Lower lobe of right lung (tissue), 2 donors: ENCODE results near the gene NHERF1. TPM values are rescaled to one million over a fixed set of nuclear protein-coding genes. Genes with fewer than 3 reads are reported as not detected.

ENCODE experiments used
- ATAC-seq, 2 donors: fragments of 200-7000 bp; cut with Tn5 transposase; one replicate each; pipeline ENCODE4 v1.9.1; 2020 to 2022; ENCODE audit warnings: mild to moderate bottlenecking in 2 of 2, moderate library complexity in 2 of 2
- DNase-seq: peaks from one replicate; pipeline ENCODE4 v3.0.0-alpha.2; 2020
- H3K27ac ChIP-seq: fragments of 200-600 bp; one replicate; pipeline ENCODE4 v1.8.0; 2022
- H3K27me3 ChIP-seq: fragments of 200-600 bp; one replicate; pipeline ENCODE4 v1.8.0; 2022; ENCODE audit warnings: low read depth
- H3K36me3 ChIP-seq: fragments of 200-600 bp; one replicate; pipeline ENCODE4 v1.8.0; 2022; ENCODE audit warnings: mild to moderate bottlenecking
- H3K4me1 ChIP-seq: fragments of 200-600 bp; one replicate; pipeline ENCODE4 v1.8.0; 2022
- H3K4me3 ChIP-seq: fragments of 200-600 bp; one replicate; pipeline ENCODE4 v1.8.0; 2022; ENCODE audit warnings: mild to moderate bottlenecking
- H3K9me3 ChIP-seq: fragments of 200-600 bp; one replicate; pipeline ENCODE4 v1.8.0; 2022
- CTCF ChIP-seq: fragments of 200-600 bp; IDR thresholded peaks from one replicate; pipeline ENCODE4 v1.8.0; 2022; ENCODE audit warnings: antibody characterized with exemption, mild to moderate bottlenecking
- intact Hi-C: fragments of 100-400 bp; cut with DNase I; formaldehyde crosslinking; loops from one replicate; pipeline ENCODE4 v1.11.0; 2022
- total RNA-seq: library from RNA; stranded (reverse); fragmentation: NEBNext Ultra II Directional; extraction: Animal tissue kit (Norgen Biotek cat#: 25700); gene quantifications from one replicate; pipeline ENCODE4 v1.2.1, GENCODE V29; 2021
- donor health status: DM: no; HTN: yes; CAD: no; lungs with severe emphysema.

Gene NHERF1
- total RNA-seq, 1 donor from 2014 or later, result 35.7 TPM

GRCh38 chr17:74728702-74729075, 19.7 kb upstream of the NHERF1 start:
- no peak for DNase-seq
- ATAC-seq, result no peak
- no peaks in the 10 kb centered on the region for H3K9me3 ChIP-seq
- TF ChIP-seq CTCF, result no peak
- peaks cover 14% of the 10 kb centered on the region for H3K4me1 ChIP-seq
- no peaks in the 10 kb centered on the region for H3K36me3 ChIP-seq
- H3K27me3 ChIP-seq, result no peaks in the 10 kb centered on the region
- no peak overlapping the region for H3K27ac ChIP-seq
- H3K4me3 ChIP-seq, result no peak overlapping the region
- intact Hi-C loops, result no loop called here

- no peak for TF ChIP-seq CTCF
- H3K9me3 ChIP-seq, result no peaks in the 10 kb centered on the region
- H3K4me3 ChIP-seq, result no peak overlapping the region
- DNase-seq (no peak), ATAC-seq (no peak)
- H3K36me3 ChIP-seq, result no peaks in the 10 kb centered on the region
- no peak overlapping the region for H3K27ac ChIP-seq
- intact Hi-C loops, result no loop called here
- no peaks in the 10 kb centered on the region for H3K27me3 ChIP-seq
- H3K4me1 ChIP-seq, result peaks cover 14% of the 10 kb centered on the region
Measured at GRCh38 chr17:74729368-74729767, 19.1 kb upstream of the NHERF1 start.

- intact Hi-C loops, result no loop called here
Measured at GRCh38 chr17:74729866-74730265, 18.6 kb upstream of the NHERF1 start.

GRCh38 chr17:74730491-74731346, 17.7 kb upstream of the NHERF1 start:
- no peak overlapping the region for H3K4me3 ChIP-seq
- H3K4me1 ChIP-seq, result peaks cover 14% of the 10 kb centered on the region
- H3K27ac ChIP-seq, result no peak overlapping the region
- H3K27me3 ChIP-seq, result no peaks in the 10 kb centered on the region
- no peak for TF ChIP-seq CTCF
- intact Hi-C loops, result no loop called here
- no peaks in the 10 kb centered on the region for H3K36me3 ChIP-seq
- no peaks in the 10 kb centered on the region for H3K9me3 ChIP-seq
- ATAC-seq (peak; percentile 65 to 72), DNase-seq (no peak)

More at GRCh38 chr17:74729866-74730265, 18.6 kb upstream of the NHERF1 start:
- Histone ChIP-seq H3K9me3 (no peaks in the 10 kb centered on the region), H3K27me3 (no peaks in the 10 kb centered on the region), H3K4me1 (peaks cover 14% of the 10 kb centered on the region), H3K4me3 (no peak overlapping the region), H3K27ac (no peak overlapping the region), H3K36me3 (no peaks in the 10 kb centered on the region)
- no peak for TF ChIP-seq CTCF
- DNase-seq (no peak), ATAC-seq (no peak)

- no peaks in the 10 kb centered on the region for H3K36me3 ChIP-seq
- no peak for DNase-seq
- intact Hi-C loops, result no loop called here
Measured at GRCh38 chr17:74731347-74731605, 17.2 kb upstream of the NHERF1 start.

More at GRCh38 chr17:74731347-74731605, 17.2 kb upstream of the NHERF1 start:
- ATAC-seq, result no peak
- Histone ChIP-seq H3K4me1 (peaks cover 18% of the 10 kb centered on the region), H3K27me3 (no peaks in the 10 kb centered on the region), H3K9me3 (no peaks in the 10 kb centered on the region), H3K27ac (no peak overlapping the region), H3K4me3 (no peak overlapping the region)
- TF ChIP-seq CTCF, result no peak
